C4-2B (cell line): Measurements from ENCODE around the gene MICAL3.

ENCODE experiments used
- CTCF ChIP-seq: fragments of 450-650 bp; conservative IDR thresholded peaks from 2 replicates; pipeline ENCODE4 v1.5.1; 2017; ENCODE audit warnings: mild to moderate bottlenecking
- ZFX ChIP-seq: fragments of 450-650 bp; IDR thresholded peaks from 2 replicates; pipeline ENCODE4 v1.6.1; 2017

GRCh38 chr22:17888439-17888838 lies 135.9 kb downstream of the MICAL3 start:
- TF ChIP-seq CTCF: no peak
- no peak for TF ChIP-seq ZFX
